Body of pancreas (tissue), 4 donors: ENCODE measurements around the gene ARMH1. TPM values are rescaled to one million over a fixed set of nuclear protein-coding genes. Genes with fewer than 3 reads are reported as not detected.

ENCODE experiments used
- ATAC-seq: fragments of 150-250 bp; one replicate; pipeline ENCODE4 v1.9.1; 2016
- DNase-seq, 4 donors: peaks; one replicate each; pipeline ENCODE4 v3.0.0-alpha.2; 2019
- H3K27ac ChIP-seq, 4 donors: fragments of 200-600 bp; sonication (generic); 1 replicate in 3 of 4; 2 replicates in 1 of 4; pipeline versions ENCODE4 v1.5.1 to v1.6.1; 2016 to 2019; ENCODE audit warnings: mild to moderate bottlenecking in 1 of 4, mixed read lengths in 1 of 4, moderate library complexity in 1 of 4
- H3K27me3 ChIP-seq, 2 donors: fragments of 200-600 bp; sonication (generic); one replicate each; pipeline ENCODE4 v1.6.0; 2016; ENCODE audit warnings: mild to moderate bottlenecking in 1 of 2
- H3K36me3 ChIP-seq, 2 donors: fragments of 200-600 bp; sonication (generic); replicated peaks in 1 of 2; 2 replicates each; pipeline ENCODE4 v1.5.1; 2016; ENCODE audit warnings: low read depth in 2 of 2; ENCODE audit not compliant: insufficient read depth in 1 of 2
- H3K4me1 ChIP-seq: fragments of 200-600 bp; sonication (generic); one replicate; pipeline ENCODE4 v1.6.0; 2016
- H3K4me3 ChIP-seq, 2 donors: fragments of 200-600 bp; sonication (generic); 1 replicate in 1 of 2; 2 replicates in 1 of 2; pipeline ENCODE4 v1.5.1; 2016 to 2019
- H3K9me3 ChIP-seq, 3 donors: fragments of 200-600 bp; sonication (generic); 1 replicate in 2 of 3; 2 replicates in 1 of 3; pipeline ENCODE4 v1.5.1; 2016
- POLR2A ChIP-seq, 3 donors: fragments of 450-650 bp; IDR thresholded peaks; one replicate each; pipeline ENCODE4 v1.6.1; 2016; ENCODE audit warnings: antibody characterized with exemption in 3 of 3, mild to moderate bottlenecking in 2 of 3
- WGBS, 2 donors: methylation state at CpG; one replicate each; pipeline ENCODE4 v1.1.5; 2017; 5-methylcytosine and 5-hydroxymethylcytosine counted together
- intact Hi-C: fragments of 100-400 bp; cut with DNase I; formaldehyde crosslinking; loops from one replicate; pipeline ENCODE4 v1.15.1; 2023
- total RNA-seq, 2 donors: library from RNA; depleted of rRNA; stranded (reverse); fragments of >200 nt; gene quantifications; one replicate each; pipeline ENCODE4 v1.1.0, GENCODE V29; 2016
- TF ChIP-seq, protein P1 (sequence below), 7 experiments: fragments of 450-650 bp in 4 of 7; fragments of 200-600 bp in 3 of 7; sonication (generic) in 3 of 7; IDR thresholded peaks; one replicate each; pipeline ENCODE4 v1.5.1; 2016 to 2019; ENCODE audit warnings: antibody characterized with exemption in 7 of 7

ARMH1 gene
- total RNA-seq, 2 donors from 2014 or later = 1.0 TPM; not detected in 1

DNA sequence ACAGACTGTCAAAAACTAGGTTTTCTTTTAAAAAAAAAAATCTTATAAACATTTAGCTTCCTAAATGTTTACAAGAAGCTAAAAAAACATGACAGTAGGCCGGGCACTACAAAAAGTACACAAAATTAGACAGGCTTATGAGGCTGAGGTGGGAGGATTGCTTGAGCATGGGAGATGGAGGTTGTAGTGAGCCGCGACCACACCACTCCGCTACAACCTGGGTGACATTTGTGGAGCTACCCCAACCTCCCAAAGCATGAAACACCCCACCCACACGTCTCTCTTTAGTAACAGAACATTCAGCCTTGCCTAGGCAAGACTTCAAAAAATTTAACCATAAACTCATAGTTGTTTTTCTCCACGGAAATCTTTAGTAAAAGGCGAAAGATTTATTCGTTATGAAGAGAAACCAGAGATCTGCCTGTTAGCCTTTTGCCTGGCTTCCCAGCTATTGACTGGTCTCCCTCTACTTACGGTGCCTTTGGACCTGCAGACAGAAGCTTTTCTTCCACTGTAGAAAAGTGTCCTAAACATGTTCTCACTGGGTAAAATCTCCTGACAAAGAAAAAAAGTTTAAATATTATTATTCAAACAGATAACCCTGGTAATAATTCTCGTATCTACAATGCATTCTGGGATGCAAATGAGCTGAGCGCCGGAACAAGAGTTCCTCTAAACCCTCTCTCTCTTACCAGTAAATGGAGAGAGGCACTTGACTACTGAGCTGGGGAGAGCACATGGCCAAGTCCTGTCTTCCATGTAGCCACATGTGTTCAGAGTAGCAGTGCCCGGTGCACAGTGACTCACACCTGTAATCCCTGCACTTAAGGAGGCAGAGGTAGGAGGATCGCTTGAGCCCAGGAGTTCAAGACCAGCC, 47.2 kb downstream of the ARMH1 start:
- peak; percentile 74 to 99 (median 98) for TF ChIP-seq POLR2A (IDR thresholded peaks at IDR 0.05)
- TF ChIP-seq, protein P1, sequence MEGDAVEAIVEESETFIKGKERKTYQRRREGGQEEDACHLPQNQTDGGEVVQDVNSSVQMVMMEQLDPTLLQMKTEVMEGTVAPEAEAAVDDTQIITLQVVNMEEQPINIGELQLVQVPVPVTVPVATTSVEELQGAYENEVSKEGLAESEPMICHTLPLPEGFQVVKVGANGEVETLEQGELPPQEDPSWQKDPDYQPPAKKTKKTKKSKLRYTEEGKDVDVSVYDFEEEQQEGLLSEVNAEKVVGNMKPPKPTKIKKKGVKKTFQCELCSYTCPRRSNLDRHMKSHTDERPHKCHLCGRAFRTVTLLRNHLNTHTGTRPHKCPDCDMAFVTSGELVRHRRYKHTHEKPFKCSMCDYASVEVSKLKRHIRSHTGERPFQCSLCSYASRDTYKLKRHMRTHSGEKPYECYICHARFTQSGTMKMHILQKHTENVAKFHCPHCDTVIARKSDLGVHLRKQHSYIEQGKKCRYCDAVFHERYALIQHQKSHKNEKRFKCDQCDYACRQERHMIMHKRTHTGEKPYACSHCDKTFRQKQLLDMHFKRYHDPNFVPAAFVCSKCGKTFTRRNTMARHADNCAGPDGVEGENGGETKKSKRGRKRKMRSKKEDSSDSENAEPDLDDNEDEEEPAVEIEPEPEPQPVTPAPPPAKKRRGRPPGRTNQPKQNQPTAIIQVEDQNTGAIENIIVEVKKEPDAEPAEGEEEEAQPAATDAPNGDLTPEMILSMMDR (IDR thresholded peaks at IDR 0.05) = no peak
- DNase-seq = peak; percentile 54 to 73 (median 68)
- peak overlapping the region in 2 of 4 donors; percentile 42 to 62 for H3K27ac ChIP-seq
- ATAC-seq = peak; percentile 86
- no peaks in the 10 kb centered on the region for H3K27me3 ChIP-seq
- no peaks in the 10 kb centered on the region for H3K36me3 ChIP-seq
- no peaks in the 10 kb centered on the region for H3K9me3 ChIP-seq
- WGBS, 2 donors = 22 to 48% methylated on average over 14 of the region's 14 CpGs
- H3K4me1 ChIP-seq = peaks cover 5% of the 10 kb centered on the region
- intact Hi-C loops = no loop called here
- no peak overlapping the region for H3K4me3 ChIP-seq

DNA sequence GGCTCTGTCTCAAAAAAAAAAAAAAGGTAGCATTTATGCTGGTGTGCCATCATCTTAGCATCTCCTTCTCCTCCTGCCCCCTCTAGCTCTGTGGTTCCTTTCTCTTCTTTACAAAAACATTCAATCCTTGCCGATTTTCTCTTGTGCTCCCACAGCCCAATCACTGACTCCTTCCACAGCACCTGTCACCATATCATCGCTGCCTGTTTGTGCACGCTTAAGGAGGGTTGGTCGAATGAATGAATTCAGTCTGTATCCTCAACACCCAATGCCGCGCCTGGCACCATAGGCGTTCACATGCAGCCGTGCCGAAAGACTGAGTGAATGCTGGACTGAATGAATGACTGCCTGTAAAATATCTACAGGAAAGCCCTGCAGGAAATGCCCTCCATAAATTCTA, 48.5 kb downstream of the ARMH1 start:
- DNase-seq = no peak
- intact Hi-C loops = no loop called here
- no peak overlapping the region for H3K4me3 ChIP-seq
- no peaks in the 10 kb centered on the region for H3K27me3 ChIP-seq
- no peak for ATAC-seq
- H3K27ac ChIP-seq = no peak overlapping the region
- 71 to 82% methylated on average over 9 of the region's 9 CpGs for WGBS, 2 donors
- no peaks in the 10 kb centered on the region for H3K36me3 ChIP-seq
- TF ChIP-seq, protein P1 (IDR thresholded peaks at IDR 0.05) = no peak
- TF ChIP-seq POLR2A (IDR thresholded peaks at IDR 0.05) = no peak
- H3K4me1 ChIP-seq = peaks cover 5% of the 10 kb centered on the region
- no peaks in the 10 kb centered on the region for H3K9me3 ChIP-seq

DNA sequence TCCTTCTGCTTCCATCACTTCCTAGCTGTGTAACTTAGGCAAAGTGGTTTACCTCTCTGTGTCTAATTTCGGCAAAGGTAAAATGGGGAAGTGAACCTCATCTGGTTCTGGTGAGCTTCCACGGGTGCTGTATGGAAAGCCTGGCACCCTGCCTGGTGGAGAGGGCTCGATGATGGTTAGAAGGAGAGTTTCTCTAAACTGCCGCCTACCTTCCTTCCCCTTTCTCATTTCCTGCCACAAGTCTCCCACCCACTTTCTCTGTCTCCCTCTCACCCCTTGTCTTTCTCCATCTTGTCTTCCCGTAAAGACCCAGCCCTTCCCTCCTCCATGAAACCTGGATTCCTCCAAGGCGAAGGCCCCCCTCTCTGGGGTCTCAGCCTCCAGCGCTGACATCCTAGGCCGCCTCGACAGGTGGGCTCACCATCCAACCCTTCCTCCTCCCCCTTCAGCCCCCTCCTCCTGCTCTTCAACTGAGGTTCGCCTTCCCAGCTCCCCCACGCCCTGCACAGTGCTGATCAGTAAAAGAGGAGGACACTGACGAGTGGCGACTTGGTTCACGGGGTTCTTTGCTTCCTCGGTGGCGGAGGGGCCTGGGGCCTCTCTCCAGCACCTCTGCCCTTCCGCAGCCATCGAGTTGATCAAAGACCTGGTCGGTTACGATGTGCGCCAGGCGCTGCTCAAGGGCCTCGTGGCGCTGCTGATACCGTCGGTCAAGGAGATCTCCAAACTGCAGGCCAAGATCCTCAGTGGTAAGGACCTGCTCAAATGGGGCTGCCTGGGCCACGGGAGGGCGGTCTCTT, 49.2 kb downstream of the ARMH1 start:
- Histone ChIP-seq H3K27me3 (no peaks in the 10 kb centered on the region), H3K4me1 (peaks cover 5% of the 10 kb centered on the region), H3K9me3 (no peaks in the 10 kb centered on the region), H3K4me3 (no peak overlapping the region), H3K36me3 (no peaks in the 10 kb centered on the region), H3K27ac (no peak overlapping the region)
- TF ChIP-seq, protein P1 (IDR thresholded peaks at IDR 0.05) = no peak
- peak in 2 of 4 donors; percentile 22 to 51 for DNase-seq
- ATAC-seq = no peak
- intact Hi-C loops = no loop called here
- 65 to 75% methylated on average over 14 to 26 of the region's 28 CpGs for WGBS, 2 donors

DNA sequence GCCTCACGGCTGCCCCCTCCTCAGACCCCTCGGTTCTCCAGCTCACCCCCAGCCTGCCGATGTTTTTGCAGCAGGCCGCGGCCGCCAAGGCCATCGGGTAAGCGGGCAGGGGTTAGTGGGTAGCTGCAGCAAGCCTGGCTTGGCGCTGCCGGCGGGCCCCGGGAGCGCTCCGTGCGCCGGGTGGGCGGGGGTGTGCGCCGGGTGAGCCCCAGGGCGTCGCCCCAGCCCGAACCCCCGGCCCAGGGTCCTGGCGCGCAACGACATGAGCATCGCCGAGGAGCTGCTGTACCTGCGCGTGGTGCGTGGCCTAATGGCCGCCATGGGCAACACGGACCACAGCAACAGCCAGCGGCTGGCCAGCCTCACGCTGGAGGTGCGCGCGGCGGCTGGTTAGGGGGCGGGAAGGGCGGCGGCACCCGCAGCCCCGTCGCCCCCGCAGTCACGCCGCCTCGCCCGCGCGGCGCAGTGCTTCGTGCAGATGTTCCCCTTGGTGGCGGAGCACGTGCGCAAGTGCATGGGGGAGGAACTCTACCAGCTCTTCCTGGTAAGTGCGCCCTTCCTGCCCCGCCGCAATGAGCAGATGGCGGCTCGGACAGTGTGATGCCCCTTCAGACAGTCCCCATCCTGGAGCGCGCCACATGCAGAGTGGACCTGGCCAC, 49.9 kb downstream of the ARMH1 start:
- intact Hi-C loops = no loop called here
- H3K9me3 ChIP-seq = no peaks in the 10 kb centered on the region
- DNase-seq = no peak
- peaks cover 8% of the 10 kb centered on the region for H3K4me1 ChIP-seq
- no peaks in the 10 kb centered on the region for H3K27me3 ChIP-seq
- 56 to 91% methylated on average over 7 to 42 of the region's 64 CpGs for WGBS, 2 donors
- no peaks in the 10 kb centered on the region for H3K36me3 ChIP-seq
- H3K27ac ChIP-seq = no peak overlapping the region
- no peak for ATAC-seq
- H3K4me3 ChIP-seq = no peak overlapping the region
- TF ChIP-seq, protein P1 (IDR thresholded peaks at IDR 0.05) = no peak
- no peak for TF ChIP-seq POLR2A (IDR thresholded peaks at IDR 0.05)
